Stomach (tissue), 9 donors: ENCODE measurements around the gene DEDD. TPM values are rescaled to one million over a fixed set of nuclear protein-coding genes. Genes with fewer than 3 reads are reported as not detected.

Experiments
- DNase-seq, 2 donors: peaks; one replicate each; pipeline versions ENCODE4 v3.0.0 to v3.0.0-alpha.2; 2013 to 2019
- H3K27ac ChIP-seq, 5 donors: fragments of 200-600 bp in 4 of 5; sonication (generic) in 4 of 5; one replicate each; pipeline ENCODE4 v1.5.1; 2013 to 2019; ENCODE audit warnings: mild to moderate bottlenecking in 1 of 5, moderate library complexity in 1 of 5
- H3K27me3 ChIP-seq, 3 donors: fragments of 200-600 bp; sonication (generic); one replicate each; pipeline ENCODE4 v1.5.1; 2017 to 2019; ENCODE audit warnings: mixed run types in 1 of 3
- H3K36me3 ChIP-seq, 4 donors: fragments of 200-600 bp; sonication (generic); 1 replicate in 3 of 4; 2 replicates in 1 of 4; pipeline ENCODE4 v1.5.1; 2016 to 2019
- H3K4me1 ChIP-seq, 4 donors: fragments of 200-600 bp; sonication (generic); one replicate each; pipeline ENCODE4 v1.5.1; 2016 to 2019
- H3K4me3 ChIP-seq, 4 donors: fragments of 200-600 bp; sonication (generic) in 3 of 4; one replicate each; pipeline ENCODE4 v1.5.1; 2016 to 2019; ENCODE audit warnings: mild to moderate bottlenecking in 1 of 4
- H3K9me3 ChIP-seq, 4 donors: fragments of 200-600 bp; sonication (generic); one replicate each; pipeline ENCODE4 v1.5.1; 2016 to 2019
- CTCF ChIP-seq, 7 experiments: fragments of 450-650 bp in 4 of 7; fragments of 200-600 bp in 3 of 7; sonication (generic) in 3 of 7; IDR thresholded peaks; one replicate each; pipeline ENCODE4 v1.5.1; 2016 to 2019; ENCODE audit warnings: antibody characterized with exemption in 7 of 7, control low read depth in 2 of 7, mild to moderate bottlenecking in 1 of 7
- EP300 ChIP-seq: sonication (generic); formaldehyde crosslinking; IDR thresholded peaks from one replicate; pipeline ENCODE4 v1.6.1; 2017; ENCODE audit warnings: antibody characterized with exemption
- POLR2A ChIP-seq, 4 donors: fragments of 450-650 bp; IDR thresholded peaks; one replicate each; pipeline ENCODE4 v1.6.1; 2016; ENCODE audit warnings: antibody characterized with exemption in 4 of 4, control low read depth in 2 of 4, mild to moderate bottlenecking in 1 of 4, moderate library complexity in 1 of 4
- POLR2AphosphoS5 ChIP-seq, 3 donors: sonication (generic); formaldehyde crosslinking; IDR thresholded peaks; one replicate each; pipeline ENCODE4 v1.6.1; 2016; ENCODE audit warnings: antibody characterized with exemption in 3 of 3
- WGBS, 5 donors: extraction: QIAGEN DNeasy Blood & Tissue Kit in 3 of 5; methylation state at CpG; one replicate each; pipeline versions ENCODE4 v1.1.5 to v1.1.7; 2013 to 2018; 5-methylcytosine and 5-hydroxymethylcytosine counted together
- intact Hi-C: fragments of 100-400 bp; cut with DNase I; formaldehyde crosslinking; loops from one replicate; pipeline ENCODE4 v1.15.1; 2023; ENCODE audit warnings: low total_unique reads
- polyA plus RNA-seq, 3 donors: library from polyadenylated mRNA; stranded (reverse); fragments of 200-250 nt; gene quantifications; one replicate each; pipeline ENCODE4 v1.2.3, GENCODE V29; 2013
- total RNA-seq, 5 donors: library from RNA; depleted of rRNA; stranded (reverse); fragments of >200 nt; gene quantifications; one replicate each; pipeline versions ENCODE4 v1.1.0 to v1.2.3, GENCODE V29; 2014 to 2016
- donor health status: healthy with polysubstance abuse.
- donor health status: Bipolar disorder and iron deficiency.
- donor health status: healthy.

Gene DEDD
- total and polyA plus RNA-seq, 8 donors = 2.3 to 35.9 (median 17.6) TPM

GRCh38 chr1:161179698-161180097 lies 47.2 kb upstream of the DEDD start:
- Histone ChIP-seq H3K4me1 (peaks cover 24 to 42% (median 29%) of the 10 kb centered on the region in 4 donors), H3K27me3 (no peaks in the 10 kb centered on the region), H3K36me3 (peaks cover 11 to 13% (median 13%) of the 10 kb centered on the region in 4 donors), H3K27ac (no peak overlapping the region), H3K4me3 (no peak overlapping the region), H3K9me3 (no peaks in the 10 kb centered on the region)
- WGBS, 5 donors = 82 to 94% (median 91%) methylated on average over 3 of the region's 3 CpGs
- TF ChIP-seq CTCF (IDR thresholded peaks at IDR 0.05) (no peak), EP300 (no peak), POLR2A (IDR thresholded peaks at IDR 0.05) (no peak), POLR2AphosphoS5 (IDR thresholded peaks at IDR 0.05) (no peak)
- DNase-seq = no peak
- intact Hi-C loops = no loop called here

- WGBS, 5 donors = 25 to 39% (median 30%) methylated on average over 9 of the region's 9 CpGs
- peaks cover 27 to 52% (median 36%) of the 10 kb centered on the region in 4 donors for H3K4me1 ChIP-seq
- TF ChIP-seq POLR2A (IDR thresholded peaks at IDR 0.05) (no peak), POLR2AphosphoS5 (IDR thresholded peaks at IDR 0.05) (no peak), CTCF (IDR thresholded peaks at IDR 0.05) (no peak), EP300 (no peak)
- no peak for DNase-seq
- H3K27me3 ChIP-seq = no peaks in the 10 kb centered on the region
- intact Hi-C loops = no loop called here
- H3K27ac ChIP-seq = peak overlapping the region; percentile 91 to 96 (median 95)
- peak overlapping the region; percentile 71 to 95 (median 82) for H3K4me3 ChIP-seq
- H3K9me3 ChIP-seq = no peaks in the 10 kb centered on the region
- peaks cover 19 to 31% (median 31%) of the 10 kb centered on the region in 4 donors for H3K36me3 ChIP-seq
Observed at GRCh38 chr1:161177936-161178244, 45.4 kb upstream of the DEDD start.

- H3K4me1 ChIP-seq = peaks cover 28 to 52% (median 38%) of the 10 kb centered on the region in 4 donors
- TF ChIP-seq EP300 (no peak), POLR2A (IDR thresholded peaks at IDR 0.05) (peak in 2 of 4 donors; percentile 52 to 69), CTCF (IDR thresholded peaks at IDR 0.05) (no peak), POLR2AphosphoS5 (IDR thresholded peaks at IDR 0.05) (peak; percentile 57 to 91 (median 86))
- 2 to 6% (median 4%) methylated on average over 27 to 50 of the region's 50 CpGs for WGBS, 5 donors
- peaks cover 19 to 37% (median 37%) of the 10 kb centered on the region in 4 donors for H3K36me3 ChIP-seq
- intact Hi-C loops = no loop called here
- DNase-seq = peak; percentile 92 to 96
- H3K27me3 ChIP-seq = no peaks in the 10 kb centered on the region
- H3K4me3 ChIP-seq = peak within 1 kb of the TSS; percentile 71 to 95 (median 82)
- no peaks in the 10 kb centered on the region for H3K9me3 ChIP-seq
- H3K27ac ChIP-seq = peak within 1 kb of the TSS; percentile 91 to 96 (median 95)
Observed at GRCh38 chr1:161177112-161177935, 44.9 kb upstream of the DEDD start, which contains the start of gene B4GALT3. Gene B4GALT3, minus strand, starts transcription at chr1:161177507. Its CDS starts 1,447 bp downstream, at chr1:161176060.

GRCh38 chr1:161176468-161177111 lies 44.1 kb upstream of the DEDD start:
- intact Hi-C loops = no loop called here
- Histone ChIP-seq H3K36me3 (peaks cover 24 to 44% (median 44%) of the 10 kb centered on the region in 4 donors), H3K9me3 (no peaks in the 10 kb centered on the region), H3K27me3 (no peaks in the 10 kb centered on the region), H3K4me3 (peak overlapping the region; percentile 71 to 95 (median 82)), H3K27ac (peak overlapping the region; percentile 91 to 96 (median 95)), H3K4me1 (peaks cover 30 to 52% (median 40%) of the 10 kb centered on the region in 4 donors)
- 10 to 17% (median 11%) methylated on average over 16 to 17 of the region's 17 CpGs for WGBS, 5 donors
- no peak for TF ChIP-seq EP300
- no peak for TF ChIP-seq POLR2A (IDR thresholded peaks at IDR 0.05)
- TF ChIP-seq CTCF (IDR thresholded peaks at IDR 0.05) = no peak
- TF ChIP-seq POLR2AphosphoS5 (IDR thresholded peaks at IDR 0.05) = no peak
- no peak for DNase-seq
